Activated CD8-positive, alpha-beta memory T cell treated with anti-CD3 and anti-CD28 coated beads for 4 hours (primary cell): Measurements from ENCODE around the gene FSIP1.

Experiments
- DNase-seq, 2 donors: peaks; one replicate each; pipeline ENCODE4 v3.0.0-alpha.2; 2020; ENCODE audit warnings: low read depth in 2 of 2

The FSIP1 gene

GRCh38 chr15:39593656-39594445 lies 188.8 kb downstream of the FSIP1 start:
- DNase-seq = peak in 1 of 2 donors; percentile 28

GRCh38 chr15:39593071-39593655 lies 189.5 kb downstream of the FSIP1 start:
- no peak for DNase-seq

- DNase-seq = no peak
Measured at GRCh38 chr15:39592500-39592899, 190.1 kb downstream of the FSIP1 start.

- DNase-seq = no peak
Measured at GRCh38 chr15:39591896-39592315, 190.7 kb downstream of the FSIP1 start.

- DNase-seq = no peak
Measured at GRCh38 chr15:39591141-39591895, 191.3 kb downstream of the FSIP1 start.

- no peak for DNase-seq
Measured at GRCh38 chr15:39589815-39590644, 192.6 kb downstream of the FSIP1 start.

- no peak for DNase-seq
Measured at GRCh38 chr15:39589193-39589814, 193.3 kb downstream of the FSIP1 start.

- no peak for DNase-seq
Measured at GRCh38 chr15:39588531-39589192, 194.0 kb downstream of the FSIP1 start.

- DNase-seq = no peak
Measured at GRCh38 chr15:39587731-39588530, 194.7 kb downstream of the FSIP1 start.

- DNase-seq = no peak
Measured at GRCh38 chr15:39587096-39587721, 195.4 kb downstream of the FSIP1 start.

- DNase-seq = no peak
Measured at GRCh38 chr15:39586387-39587095, 196.1 kb downstream of the FSIP1 start.

- no peak for DNase-seq
Measured at GRCh38 chr15:39585871-39586301, 196.8 kb downstream of the FSIP1 start.

- DNase-seq = no peak
Measured at GRCh38 chr15:39585389-39585841, 197.2 kb downstream of the FSIP1 start.

GRCh38 chr15:39584662-39585388 lies 197.8 kb downstream of the FSIP1 start:
- DNase-seq = no peak

- DNase-seq = no peak
Measured at GRCh38 chr15:39584266-39584659, 198.4 kb downstream of the FSIP1 start.

- no peak for DNase-seq
Measured at GRCh38 chr15:39583596-39584265, 198.9 kb downstream of the FSIP1 start.

GRCh38 chr15:39582977-39583595 lies 199.6 kb downstream of the FSIP1 start:
- DNase-seq = no peak
